ENCODE data around the gene EPAS1. TPM values are rescaled to one million over a fixed set of nuclear protein-coding genes. Genes with fewer than 3 reads are reported as not detected.

Gene EPAS1
- total and polyA plus RNA-seq, 9 of the 15 experiments (the other 6 are each of a cell fraction or from before 2014, with no cell fraction given): 0.25 to 11.2 (median 4.1) TPM

DNA sequence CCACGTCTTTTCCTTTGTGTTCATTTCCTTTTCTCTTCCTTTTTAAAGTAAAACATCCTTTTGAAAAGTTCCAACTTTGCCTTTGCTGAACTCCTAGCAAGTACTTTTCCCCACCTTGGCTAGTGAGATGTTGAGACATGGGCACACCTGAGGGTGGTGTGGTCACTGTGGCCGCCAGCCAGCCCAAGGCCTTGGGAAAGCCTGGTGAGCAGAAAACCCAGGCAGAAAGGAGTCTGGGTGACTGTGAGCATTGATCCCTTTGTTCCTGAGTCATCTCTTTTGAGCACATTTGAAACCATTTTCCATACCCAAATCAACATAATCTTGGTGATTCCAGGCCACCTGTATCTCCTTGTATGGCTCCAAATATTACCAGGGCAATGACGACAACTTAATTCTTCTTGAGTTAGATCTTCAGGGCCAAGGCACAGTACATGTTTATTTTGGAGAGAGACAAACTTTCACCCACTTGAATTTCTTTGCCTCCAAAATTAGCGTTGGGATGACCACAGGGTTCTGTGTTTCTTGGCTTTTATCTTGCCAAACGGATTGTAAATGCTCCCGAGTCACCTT, 14.5 kb downstream of the EPAS1 start:
- Histone ChIP-seq H2AFZ (ENCODE audit: low read depth, low read length) (no peak overlapping the region), H3K9me1 (ENCODE audit: control insufficient read depth, insufficient read depth, low read length) (peaks cover 10% of the 10 kb centered on the region), H3K27ac (ENCODE audit: extremely low read depth, low read depth, low read length) (no peak overlapping the region), H4K20me1 (replicated peaks; ENCODE audit: control insufficient read depth, insufficient read depth, low read length) (no peaks in the 10 kb centered on the region), H3K4me2 (ENCODE audit: insufficient read depth, low read length) (no peak overlapping the region), H3K4me1 (replicated peaks in 1 of 2; ENCODE audit: control insufficient read depth in 2 of 2, insufficient read depth in 2 of 2, low read length in 2 of 2) (peaks cover 26 to 38% of the 10 kb centered on the region in 2 experiments), H3K9ac (ENCODE audit: insufficient read depth in 1 of 2, low read depth in 2 of 2, low read length in 2 of 2) (no peak overlapping the region), H3K79me2 (ENCODE audit: control insufficient read depth, insufficient read depth, low read length) (peaks cover 4% of the 10 kb centered on the region; the same call in 1 of the 3 replicates), H3K36me3 (ENCODE audit: control insufficient read depth, insufficient read depth, low read length) (no peaks in the 10 kb centered on the region), H3K4me3 (no peak overlapping the region), H3K9me3 (replicated peaks; ENCODE audit: control insufficient read depth, insufficient read depth, low read depth, low read length) (no peaks in the 10 kb centered on the region), H3K27me3 (ENCODE audit: control insufficient read depth in 2 of 2, insufficient read depth in 2 of 2, low read length in 2 of 2) (no peaks in the 10 kb centered on the region)
- POLR2A ChIA-PET: interaction anchor here (0.6 to 1.6 kb wide), 5 partner anchors 8 to 109 kb away, joined by 3 to 7 read pairs (median 3); no protein-coding TSS in a partner anchor
- no peak for DNase-seq (ENCODE audit: extremely low read depth in 1 of 4, low spot score in 3 of 4)
- in situ Hi-C loops (cut with MboI) (no loop called here), intact Hi-C loops (cut with micrococcal nuclease) (loop anchor here (10.0 kb wide), 1 partner anchor 123 kb away; no protein-coding TSS in a partner anchor)
- WGBS (ENCODE audit: insufficient coverage, low coverage, missing lambda C conversion rate): 53% methylated on average over 6 of the region's 6 CpGs
- no peak for FAIRE-seq
- TF ChIP-seq ETS2 (tag; IDR thresholded peaks at IDR 0.05; ENCODE audit: borderline replicate concordance, poor library complexity, severe bottlenecking) (no peak), GABPB1 (CRISPR knock-in tag; IDR thresholded peaks at IDR 0.05) (no peak), ZNF316 (IDR thresholded peaks at IDR 0.05) (0 out of 2 replicates have a peak, but pooled peaks have one; percentile 18)
- CTCF ChIA-PET (ENCODE audit: low intra/inter-chr PET ratio): no interaction called here
- no peak for ATAC-seq
- no TSS peak for BruUV-seq (replicated peaks)

DNA sequence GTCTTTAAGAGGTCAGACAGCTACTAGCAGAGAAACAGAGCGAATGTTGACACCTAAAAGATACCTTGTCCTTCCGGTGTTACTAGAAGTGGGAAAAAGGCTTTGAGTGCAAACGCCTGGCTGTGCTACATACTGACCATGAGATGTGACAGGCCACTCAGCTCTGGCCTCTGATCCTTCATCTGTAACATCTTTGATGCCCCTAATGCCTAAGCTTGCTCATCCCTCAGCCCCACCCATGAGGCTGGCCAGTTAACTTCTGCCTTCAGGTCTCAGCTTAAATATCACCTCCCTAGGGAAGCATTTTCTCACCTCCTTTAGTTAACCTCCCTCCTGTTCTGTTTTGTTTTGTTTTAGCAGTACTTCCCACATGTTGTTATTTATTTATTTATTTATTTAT, 15.9 kb downstream of the EPAS1 start:
- Histone ChIP-seq H3K9me3 (replicated peaks; ENCODE audit: control insufficient read depth, insufficient read depth, low read depth, low read length) (no peaks in the 10 kb centered on the region), H3K4me2 (ENCODE audit: insufficient read depth, low read length) (no peak overlapping the region), H3K9me1 (ENCODE audit: control insufficient read depth, insufficient read depth, low read length) (peaks cover 10% of the 10 kb centered on the region), H3K36me3 (ENCODE audit: control insufficient read depth, insufficient read depth, low read length) (no peaks in the 10 kb centered on the region), H3K27me3 (ENCODE audit: control insufficient read depth in 2 of 2, insufficient read depth in 2 of 2, low read length in 2 of 2) (no peaks in the 10 kb centered on the region), H4K20me1 (replicated peaks; ENCODE audit: control insufficient read depth, insufficient read depth, low read length) (no peaks in the 10 kb centered on the region), H3K4me1 (replicated peaks in 1 of 2; ENCODE audit: control insufficient read depth in 2 of 2, insufficient read depth in 2 of 2, low read length in 2 of 2) (peaks cover 24 to 42% of the 10 kb centered on the region in 2 experiments), H3K4me3 (no peak overlapping the region), H2AFZ (ENCODE audit: low read depth, low read length) (no peak overlapping the region), H3K27ac (ENCODE audit: extremely low read depth, low read depth, low read length) (no peak overlapping the region), H3K9ac (ENCODE audit: insufficient read depth in 1 of 2, low read depth in 2 of 2, low read length in 2 of 2) (no peak overlapping the region), H3K79me2 (ENCODE audit: control insufficient read depth, insufficient read depth, low read length) (peaks cover 4% of the 10 kb centered on the region; the same call in 1 of the 3 replicates)
- no peak for DNase-seq (ENCODE audit: extremely low read depth in 1 of 4, low spot score in 3 of 4)
- no TSS peak for BruUV-seq (replicated peaks)
- no peak for FAIRE-seq
- TF ChIP-seq SP2 (IDR thresholded peaks at IDR 0.05; ENCODE audit: extremely low read depth, low read depth, low read length, poor library complexity, severe bottlenecking): no peak
- TF ChIP-seq, protein P1, sequence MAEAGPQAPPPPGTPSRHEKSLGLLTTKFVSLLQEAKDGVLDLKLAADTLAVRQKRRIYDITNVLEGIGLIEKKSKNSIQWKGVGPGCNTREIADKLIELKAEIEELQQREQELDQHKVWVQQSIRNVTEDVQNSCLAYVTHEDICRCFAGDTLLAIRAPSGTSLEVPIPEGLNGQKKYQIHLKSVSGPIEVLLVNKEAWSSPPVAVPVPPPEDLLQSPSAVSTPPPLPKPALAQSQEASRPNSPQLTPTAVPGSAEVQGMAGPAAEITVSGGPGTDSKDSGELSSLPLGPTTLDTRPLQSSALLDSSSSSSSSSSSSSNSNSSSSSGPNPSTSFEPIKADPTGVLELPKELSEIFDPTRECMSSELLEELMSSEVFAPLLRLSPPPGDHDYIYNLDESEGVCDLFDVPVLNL (CRISPR knock-in tag; IDR thresholded peaks at IDR 0.05; ENCODE audit: low read depth): no peak
- TF ChIP-seq MTA1 (IDR thresholded peaks at IDR 0.05; ENCODE audit: borderline replicate concordance): no peak
- TF ChIP-seq ZNF175 (CRISPR knock-in tag; IDR thresholded peaks at IDR 0.05; ENCODE audit: low read depth): 0 out of 2 replicates have a peak, but pooled peaks have one; percentile 31
- TF ChIP-seq HIVEP1 (CRISPR knock-in tag; IDR thresholded peaks at IDR 0.05): no peak
- TF ChIP-seq LARP7 (IDR thresholded peaks at IDR 0.05): no peak
- no peak for TF ChIP-seq C11orf30 (IDR thresholded peaks at IDR 0.05; ENCODE audit: low read depth)
- no peak for TF ChIP-seq HNRNPLL (IDR thresholded peaks at IDR 0.05; ENCODE audit: low read depth, low read length, poor library complexity, severe bottlenecking)
- WGBS (ENCODE audit: insufficient coverage, low coverage, missing lambda C conversion rate): 78% methylated on average over 3 of the region's 3 CpGs
- in situ Hi-C loops (cut with MboI): no loop called here
- ChIA-PET CTCF (ENCODE audit: low intra/inter-chr PET ratio) (no interaction called here), POLR2A (interaction anchor here (0.6 to 1.6 kb wide), 3 partner anchors 10 to 56 kb away, joined by 3 to 7 read pairs (median 5); partner anchors contain the start of gene EPAS1)
- ATAC-seq: no peak
- intact Hi-C loops (cut with micrococcal nuclease): loop anchor here (10.0 kb wide), 1 partner anchor 122 kb away; no protein-coding TSS in a partner anchor
